Activated CD4-positive, alpha-beta T cell treated with anti-CD3 and anti-CD28 coated beads, Interleukin-2, amount 50 U/mL, for 4 hours (primary cell): ENCODE results near the gene RAB21.
"Not testable (repeated sequence)": the region's sequence is repeated elsewhere in the genome, so short reads cannot be mapped to it uniquely, and the experiment has no call there.

Experiments
- DNase-seq, 2 experiments: peaks; one replicate each; pipeline ENCODE4 v3.0.0-alpha.2; 2020

Gene RAB21

DNA sequence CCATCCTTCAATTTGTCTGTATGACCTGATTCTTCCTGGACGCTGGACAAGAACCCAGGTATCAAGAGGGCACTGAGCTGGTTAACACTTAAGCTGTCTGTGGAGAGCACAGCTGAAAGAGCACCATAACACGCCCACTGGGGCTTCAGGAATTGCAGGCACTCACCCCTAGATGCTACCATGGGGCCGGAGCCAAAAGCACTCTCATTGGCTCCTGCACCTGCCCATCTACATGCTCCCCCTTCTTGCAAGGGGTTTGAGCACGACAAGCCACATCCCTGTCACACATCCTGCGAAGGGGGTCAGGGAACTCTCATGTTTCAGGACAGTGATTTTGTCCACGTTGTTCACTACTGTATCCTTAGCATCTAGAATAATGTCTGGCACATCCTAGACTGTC is 49.8 kb downstream of the RAB21 start:
- no peak for DNase-seq

DNA sequence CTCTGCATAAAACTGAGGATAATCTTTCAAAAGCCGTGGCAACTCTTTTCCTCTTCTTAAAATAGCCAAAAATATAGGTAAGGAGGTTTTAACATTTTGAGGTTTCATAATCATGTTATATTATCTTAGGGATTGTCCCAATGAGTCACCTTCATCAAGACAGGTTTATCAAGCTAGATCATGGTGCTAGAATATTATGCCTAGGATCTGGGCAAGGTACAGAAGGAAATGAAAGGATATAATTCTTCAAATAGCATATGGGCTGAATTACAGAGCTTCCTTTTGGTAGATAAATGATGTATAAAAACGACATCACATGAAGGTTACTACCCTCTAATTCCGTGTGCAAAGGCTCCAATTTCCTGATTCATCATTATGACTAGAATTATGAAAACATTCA is 56.3 kb downstream of the RAB21 start:
- no peak for DNase-seq

DNA sequence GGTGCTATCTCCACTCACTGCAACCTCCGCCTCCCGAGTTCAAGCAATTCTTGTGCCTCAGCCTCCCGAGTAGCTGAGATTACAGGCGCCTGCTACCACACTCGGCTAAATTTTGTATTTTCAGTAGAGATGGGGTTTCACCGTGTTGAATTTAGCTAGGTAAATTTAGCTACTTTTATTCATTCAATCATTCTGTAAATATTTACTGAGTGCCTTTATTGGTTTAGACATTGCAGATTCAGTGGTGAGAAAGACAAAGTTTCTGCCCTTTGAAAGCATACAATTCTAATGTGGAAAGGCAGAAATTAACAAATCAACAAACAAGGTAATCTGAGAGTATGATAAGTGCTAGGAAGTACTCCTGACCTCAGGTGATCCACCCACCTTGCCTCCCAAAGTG is 60.6 kb downstream of the RAB21 start:
- DNase-seq, result not testable (repeated sequence)

DNA sequence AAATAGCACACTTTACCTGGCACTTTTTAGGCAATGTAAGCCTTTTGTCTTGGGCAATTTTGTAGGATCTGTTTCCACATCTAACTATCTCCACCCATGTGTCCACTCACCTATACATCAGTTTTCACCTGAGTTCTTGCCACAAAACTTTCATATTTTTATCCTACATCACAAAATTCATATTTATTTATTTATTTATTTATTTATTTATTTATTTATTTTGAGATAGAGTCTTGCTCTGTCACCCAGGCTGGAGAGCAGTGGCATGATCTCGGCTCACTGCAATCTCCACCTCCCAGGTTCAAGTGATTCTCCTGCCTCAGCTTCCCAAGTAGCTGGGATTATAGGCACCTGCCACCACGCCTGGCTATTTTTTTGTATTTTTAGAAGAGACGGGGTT is 67.4 kb downstream of the RAB21 start:
- not testable (repeated sequence) for DNase-seq

DNA sequence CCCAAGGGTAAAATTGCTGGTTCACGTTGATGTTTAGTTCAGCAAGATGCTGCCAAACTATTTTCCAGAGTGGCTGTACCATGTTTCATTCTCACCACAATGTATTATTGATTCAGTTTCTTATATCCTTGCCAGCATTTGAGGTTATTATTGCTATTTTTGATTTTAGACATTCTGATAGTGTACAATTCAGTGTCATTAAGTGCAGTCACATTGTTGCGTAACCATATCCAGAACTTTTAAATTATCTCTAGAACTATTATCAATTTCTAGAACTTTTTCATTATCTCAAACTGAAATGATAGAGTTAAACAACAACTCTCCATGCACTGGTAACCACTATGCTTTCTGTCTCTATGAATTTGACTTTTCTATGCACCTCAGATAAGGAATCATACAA is 74.2 kb downstream of the RAB21 start:
- no peak for DNase-seq

DNA sequence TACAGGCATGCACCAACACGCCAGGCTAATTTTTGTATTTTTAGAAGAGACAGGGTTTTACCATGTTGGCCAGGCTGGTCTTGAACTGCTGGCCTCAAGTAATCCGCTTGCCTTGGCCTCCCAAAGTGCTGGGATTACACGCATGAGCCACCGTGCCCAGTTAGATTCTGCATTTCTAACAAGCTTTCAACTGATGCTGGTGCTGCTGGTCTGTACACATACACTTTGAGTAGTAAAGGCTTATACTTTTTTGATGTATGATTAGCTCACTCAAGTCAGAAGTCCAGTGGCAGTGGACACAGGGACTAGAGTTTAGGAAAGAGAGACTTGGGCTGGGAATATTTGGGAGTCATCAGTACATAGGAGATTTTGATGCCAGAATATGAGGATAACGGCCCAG is 82.7 kb downstream of the RAB21 start:
- DNase-seq, result no peak

DNA sequence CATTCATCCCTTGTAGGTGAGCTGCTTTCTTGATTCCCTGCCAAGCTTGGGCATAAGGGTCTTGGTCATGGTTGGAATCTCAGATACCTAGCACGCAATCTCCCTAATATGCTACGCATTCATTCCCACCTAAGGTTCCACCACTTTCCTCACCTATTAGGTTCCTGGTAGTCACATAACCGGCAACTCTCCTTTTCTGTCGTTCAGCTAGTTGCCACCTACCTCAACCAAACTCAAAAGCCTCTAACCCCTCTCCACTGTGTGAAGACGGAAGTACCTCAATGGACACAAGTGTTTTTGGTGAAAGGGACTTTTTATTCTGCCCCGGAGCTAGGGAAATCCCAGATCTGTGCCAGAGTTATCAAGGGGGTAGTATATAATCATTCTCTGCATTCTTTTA is 83.6 kb downstream of the RAB21 start:
- DNase-seq, result no peak

DNA sequence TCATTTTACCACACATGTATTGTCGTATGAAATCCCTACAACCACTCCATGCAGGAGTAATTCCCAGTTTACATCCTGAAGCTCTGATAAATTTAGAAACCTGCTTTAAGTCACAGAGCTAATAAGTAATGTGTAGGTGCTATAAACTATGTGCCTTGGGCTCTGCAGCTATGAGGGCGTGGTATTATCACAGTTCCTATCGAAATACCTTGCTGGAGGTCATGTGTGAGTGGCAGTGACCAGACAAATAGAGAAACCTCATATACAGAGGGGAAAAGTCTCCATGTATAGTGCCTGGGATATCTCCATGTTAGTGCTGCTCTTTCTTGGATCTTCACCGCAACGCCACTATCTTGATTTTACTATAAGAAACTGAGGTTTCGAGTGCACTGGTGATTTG is 84.0 kb downstream of the RAB21 start:
- DNase-seq, result no peak

DNA sequence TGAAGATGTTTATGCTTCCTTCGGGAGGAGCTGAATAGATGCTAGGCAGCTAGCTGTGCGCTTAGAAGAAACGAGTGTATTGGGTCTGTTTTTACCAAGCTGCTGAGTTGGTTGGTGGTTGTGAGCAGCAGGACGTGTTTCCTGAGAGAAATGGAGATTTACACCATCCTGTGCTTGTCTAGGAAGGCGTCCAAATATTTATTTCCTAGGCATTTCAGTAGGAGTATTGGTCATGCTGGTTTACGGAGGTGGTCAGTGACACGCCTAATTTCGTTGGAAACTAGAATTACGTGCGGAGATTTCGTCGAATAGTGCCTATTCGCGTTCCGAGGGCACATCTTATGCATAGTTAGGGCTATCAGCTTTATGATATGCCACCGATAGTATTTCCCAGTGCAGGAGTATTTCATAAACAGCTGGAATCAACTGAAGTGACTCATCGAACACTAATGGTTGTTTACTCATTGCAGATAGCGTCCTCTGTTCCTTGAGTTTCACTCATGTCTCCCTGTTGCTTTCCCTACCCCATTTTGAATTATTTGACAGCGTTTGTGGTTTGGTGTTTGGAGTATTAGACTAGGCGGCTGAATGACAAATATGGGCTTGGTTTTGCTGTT is 85.7 kb downstream of the RAB21 start:
- no peak for DNase-seq

DNA sequence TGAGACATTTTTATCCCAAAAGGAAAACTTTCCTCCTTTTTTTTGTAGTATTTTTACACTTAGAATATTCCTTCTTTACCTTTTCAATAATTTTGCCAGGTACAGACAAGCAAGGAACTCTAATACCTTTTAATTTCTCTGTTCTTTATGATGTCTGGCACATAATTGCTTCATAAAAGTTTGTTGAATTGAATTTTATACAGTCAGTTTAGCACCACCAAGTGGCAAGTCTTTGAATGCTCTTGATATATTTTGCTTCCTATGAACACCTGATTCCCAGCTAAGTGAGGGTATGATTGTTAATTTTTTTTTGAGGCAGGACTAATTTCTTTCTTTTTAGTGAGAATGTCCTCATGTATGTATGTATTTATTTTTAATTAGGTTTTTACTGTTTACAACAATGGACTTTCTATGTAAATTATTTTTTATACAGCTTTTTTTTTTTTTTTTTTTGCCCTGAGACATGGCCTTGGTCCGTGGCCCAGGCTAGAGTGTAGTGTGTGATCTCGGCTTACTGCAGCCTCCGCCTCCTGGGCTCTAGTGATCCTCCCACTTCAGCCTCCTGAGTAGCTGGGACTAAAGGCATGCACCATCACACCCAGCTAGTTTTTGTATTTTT is 91.8 kb downstream of the RAB21 start:
- DNase-seq, result no peak

DNA sequence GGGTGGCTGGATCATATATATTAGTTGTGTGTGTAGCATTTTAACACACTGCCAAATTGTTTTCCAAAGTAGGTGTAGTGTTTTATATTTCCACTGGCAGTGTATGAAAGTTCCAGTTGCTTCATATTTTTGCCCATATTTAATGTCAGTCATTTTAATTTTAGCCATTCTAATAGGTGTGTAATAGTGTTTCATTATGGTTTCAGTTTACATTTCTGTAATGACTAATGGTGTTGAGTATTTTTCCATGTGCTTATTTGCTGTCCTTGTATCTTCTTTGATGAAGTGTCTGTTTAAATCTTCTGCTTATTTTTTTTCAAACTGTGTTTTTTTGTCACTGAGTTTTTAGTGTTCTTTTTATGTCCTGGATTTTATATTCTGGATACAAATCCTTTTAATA is 93.5 kb downstream of the RAB21 start:
- no peak for DNase-seq

DNA sequence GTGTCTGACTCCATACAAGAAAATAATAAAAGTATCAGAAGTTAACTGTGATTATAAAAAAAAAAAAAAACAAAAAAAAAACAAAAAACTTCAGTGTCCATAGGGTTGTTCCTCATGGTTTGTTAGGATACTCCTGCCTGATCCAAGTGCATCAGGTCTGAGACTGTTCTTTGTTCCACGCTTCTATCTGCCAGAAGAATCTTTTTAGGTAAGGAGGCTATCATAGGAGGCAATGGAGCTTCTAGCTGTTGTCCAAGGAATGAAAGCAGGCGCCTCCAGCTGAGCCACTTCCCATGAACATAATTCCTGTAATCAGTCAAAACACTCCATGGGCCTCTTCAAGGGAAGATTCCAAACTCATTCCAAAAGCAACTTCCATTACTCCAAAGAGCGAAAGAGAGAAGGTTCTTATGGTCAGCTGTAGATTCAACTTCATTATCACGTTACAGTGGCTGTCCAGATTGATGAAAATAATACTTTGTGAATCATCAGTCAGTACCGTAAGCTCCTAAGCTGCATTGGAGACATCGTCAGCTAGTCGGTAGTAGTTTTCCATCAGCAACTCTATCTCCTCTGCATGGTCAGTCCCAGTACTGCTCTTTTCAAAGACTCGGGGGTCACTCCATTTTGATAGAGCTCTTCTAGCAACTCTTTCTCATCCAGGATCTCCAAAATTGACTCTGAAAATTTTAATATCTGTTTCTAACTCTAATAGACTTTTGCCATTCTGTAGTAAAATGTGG is 94.6 kb downstream of the RAB21 start:
- no peak for DNase-seq
